ENCODE results near the gene CITED4.
A peak's percentile ranks its signal among the peaks of the same experiment; 100 is the strongest.

The CITED4 gene

GRCh38 chr1:40831001-40831732 is 31.0 kb downstream of the CITED4 start:
- no peak for DNase-seq

- no peak for DNase-seq
Measured at GRCh38 chr1:40830419-40830943, 31.7 kb downstream of the CITED4 start.

DNA sequence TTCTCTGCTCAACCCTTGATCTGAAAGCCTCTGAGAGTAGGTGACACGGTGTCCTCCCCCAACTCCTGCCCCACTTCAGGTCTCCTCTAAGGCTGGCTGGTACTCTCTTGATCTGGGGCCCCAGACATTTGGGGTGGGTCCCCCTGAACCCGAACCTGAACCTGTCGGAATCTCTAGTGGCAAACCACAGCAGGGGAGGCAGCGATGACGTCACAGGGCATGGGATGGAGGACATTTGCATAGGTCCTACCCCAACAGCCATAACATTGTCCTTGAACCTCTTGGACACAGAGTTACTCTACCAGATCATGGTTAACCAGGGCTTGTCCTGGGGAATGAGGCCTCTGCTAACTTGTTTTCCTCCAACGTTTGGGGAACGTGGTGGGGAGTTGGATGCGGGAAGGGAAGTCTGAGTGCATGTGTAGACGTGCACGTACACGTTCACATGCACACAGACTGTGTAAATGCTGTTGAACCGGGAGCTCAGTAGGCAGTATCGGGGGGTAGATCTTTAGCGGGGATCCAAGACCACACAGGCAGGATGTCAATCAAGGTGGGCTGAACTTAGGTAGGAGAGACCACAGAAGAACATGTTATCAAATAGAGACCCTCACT is 32.4 kb downstream of the CITED4 start:
- no peak for DNase-seq

DNA sequence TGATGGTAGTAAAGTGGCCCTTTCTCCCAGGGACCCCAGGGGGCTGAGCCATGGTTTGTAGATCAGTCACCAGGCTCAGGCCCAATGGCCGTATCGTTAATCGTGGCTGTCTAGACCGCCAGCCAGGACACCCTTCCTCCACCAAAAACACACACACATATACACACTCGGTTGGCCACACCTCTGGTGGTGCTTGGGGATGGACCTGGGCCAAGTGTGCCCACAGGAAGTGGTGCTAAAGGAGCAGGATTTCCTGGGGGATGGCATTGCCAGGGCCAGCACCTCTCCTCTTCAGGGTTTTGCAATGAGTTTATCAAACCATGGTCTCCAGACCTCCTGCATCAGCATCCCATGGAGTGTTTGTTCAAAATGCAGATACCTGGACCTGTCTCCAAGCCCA is 36.2 kb downstream of the CITED4 start:
- DNase-seq, result no peak

GRCh38 chr1:40825435-40825788 is 36.8 kb downstream of the CITED4 start:
- DNase-seq, result no peak

DNA sequence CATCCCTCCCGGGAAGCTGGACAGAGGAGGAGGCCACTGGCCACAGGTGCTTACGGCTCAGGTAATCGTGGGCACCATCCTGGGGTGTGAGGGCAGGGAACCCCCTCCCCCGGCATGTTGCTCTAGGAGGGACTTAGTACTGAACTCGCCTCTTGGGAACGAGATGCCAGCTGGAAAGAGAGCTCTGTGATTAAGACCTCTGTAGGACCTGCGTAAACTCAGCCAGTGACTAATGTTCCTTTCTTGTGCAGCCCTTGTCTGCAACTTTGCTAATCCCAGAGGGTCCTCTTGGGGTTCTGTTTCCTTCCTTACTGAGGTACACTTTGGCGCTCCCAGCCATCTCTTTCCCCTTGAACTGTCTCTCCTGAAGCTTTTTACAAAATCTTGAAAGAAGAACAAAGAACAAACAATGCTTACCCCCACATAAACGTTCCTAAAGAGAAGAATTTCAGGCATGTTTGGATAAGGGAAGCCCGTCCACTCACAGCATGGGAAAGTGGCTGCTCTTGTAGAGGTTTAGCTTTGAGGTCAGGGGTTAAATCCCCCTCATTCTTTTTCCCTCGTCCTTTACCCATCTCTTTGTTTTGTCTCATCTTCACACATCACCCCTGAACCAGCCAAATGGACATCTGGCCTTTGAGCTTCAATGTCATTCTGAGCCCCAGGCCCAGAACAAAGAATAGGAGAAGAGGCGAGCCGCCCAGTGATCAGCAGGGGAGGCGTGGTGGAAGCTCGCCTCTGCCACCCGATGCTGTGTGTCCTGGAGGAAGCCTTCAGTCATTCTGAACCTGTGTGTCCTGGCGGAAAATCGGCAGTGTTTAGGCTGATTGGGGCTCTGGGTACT is 37.4 kb downstream of the CITED4 start:
- DNase-seq, result no peak

DNA sequence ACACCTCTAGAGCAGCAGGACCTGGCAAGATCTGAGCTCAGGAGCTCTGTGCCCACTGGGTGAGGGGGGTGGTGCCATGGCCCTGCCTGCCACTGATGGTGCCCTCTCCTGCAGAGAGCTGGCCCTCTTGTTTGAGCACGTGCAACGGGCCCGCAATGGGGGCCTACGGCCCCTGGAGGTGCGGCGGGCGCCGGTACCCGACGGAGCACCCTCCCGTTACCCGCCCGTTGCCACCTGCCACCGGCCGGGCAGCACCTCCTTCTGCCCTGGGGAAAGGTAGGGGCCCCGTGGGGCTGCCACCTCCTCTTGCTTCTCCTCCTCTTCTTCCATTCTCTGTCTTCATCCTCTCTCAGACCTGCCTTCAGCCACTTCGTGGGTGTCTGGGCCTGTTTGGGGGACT is 38.2 kb downstream of the CITED4 start:
- DNase-seq, result no peak

GRCh38 chr1:40823345-40823744 is 38.8 kb downstream of the CITED4 start:
- no peak for DNase-seq

GRCh38 chr1:40822890-40823289 is 39.3 kb downstream of the CITED4 start:
- DNase-seq, result no peak

GRCh38 chr1:40820911-40821693 is 41.1 kb downstream of the CITED4 start:
- no peak for DNase-seq

- DNase-seq, result no peak
Measured at GRCh38 chr1:40820251-40820797, 41.8 kb downstream of the CITED4 start.

DNA sequence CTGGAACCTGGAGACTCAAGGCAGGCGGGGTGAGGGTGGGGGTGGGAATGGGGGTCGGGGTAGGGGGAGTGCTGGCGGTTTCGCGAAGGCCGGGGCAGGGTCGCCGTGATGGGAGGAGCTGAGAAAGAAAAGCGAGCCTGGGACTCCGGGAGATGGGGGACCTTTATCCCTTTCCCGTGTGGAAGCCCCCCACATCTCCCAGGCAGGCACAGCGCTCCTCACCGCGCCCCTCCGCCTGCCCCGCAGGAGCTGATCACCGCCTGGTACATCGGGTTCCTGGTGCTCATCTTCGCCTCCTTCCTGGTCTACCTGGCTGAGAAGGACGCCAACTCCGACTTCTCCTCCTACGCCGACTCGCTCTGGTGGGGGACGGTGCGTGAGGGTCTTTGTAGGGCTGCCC is 43.1 kb downstream of the CITED4 start:
- DNase-seq, result no peak

DNA sequence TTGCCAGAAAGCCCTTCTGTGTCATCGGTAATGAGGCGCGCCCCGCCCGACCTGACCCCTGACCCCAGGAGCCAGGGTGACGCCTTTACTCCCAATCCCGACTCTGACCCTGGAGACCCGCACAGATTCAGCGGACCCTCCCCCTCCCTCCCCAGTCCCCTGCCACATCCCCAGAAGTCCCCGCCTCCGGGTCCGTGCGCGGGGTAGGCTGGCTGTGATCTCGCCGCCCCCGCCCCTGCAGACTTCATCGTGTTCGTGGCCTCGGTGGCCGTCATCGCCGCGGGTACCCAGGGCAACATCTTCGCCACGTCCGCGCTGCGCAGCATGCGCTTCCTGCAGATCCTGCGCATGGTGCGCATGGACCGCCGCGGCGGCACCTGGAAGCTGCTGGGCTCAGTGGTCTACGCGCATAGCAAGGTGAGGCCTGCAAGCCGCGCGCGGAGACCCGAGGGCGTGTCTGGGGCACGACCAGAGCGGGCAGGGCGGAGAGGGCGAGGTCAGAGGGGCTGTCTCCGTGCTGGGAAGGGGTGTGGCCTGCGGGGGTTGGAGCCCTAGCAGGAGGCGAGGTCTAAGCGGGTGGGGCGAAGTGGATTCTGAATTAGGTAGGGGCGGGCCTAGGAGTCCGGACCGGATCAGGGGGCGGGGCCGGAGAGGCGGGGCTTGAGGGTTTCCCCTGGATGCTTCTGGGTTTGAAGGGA is 43.8 kb downstream of the CITED4 start:
- peak; percentile 93 for DNase-seq

DNA sequence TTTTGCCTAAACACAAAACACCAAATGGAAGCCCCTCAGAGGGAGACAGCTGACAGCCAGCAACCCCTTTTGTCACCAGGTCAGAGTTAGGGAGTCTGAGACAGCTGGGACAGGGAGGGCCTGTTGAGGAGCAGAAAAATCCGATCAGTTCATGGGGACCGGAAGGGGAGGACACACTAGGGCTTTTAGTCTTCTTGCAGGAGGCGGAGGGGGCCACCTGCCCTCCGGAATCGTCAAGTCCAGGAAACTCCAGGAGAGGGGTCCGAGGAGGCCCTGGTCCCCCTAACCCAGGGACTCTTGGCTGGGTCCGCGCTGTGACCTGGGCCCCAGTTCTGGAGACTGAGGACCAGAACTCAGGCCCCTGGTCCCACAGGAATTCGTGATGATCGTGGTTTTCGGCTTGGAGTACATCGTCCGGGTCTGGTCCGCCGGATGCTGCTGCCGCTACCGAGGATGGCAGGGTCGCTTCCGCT is 44.3 kb downstream of the CITED4 start:
- no peak for DNase-seq

GRCh38 chr1:40815420-40815819 is 46.7 kb downstream of the CITED4 start:
- no peak for DNase-seq
